ENCODE data around the gene GFRA1.
"Not testable (repeated sequence)": the region's sequence is repeated elsewhere in the genome, so short reads cannot be mapped to it uniquely, and the experiment has no call there.

The GFRA1 gene

DNA sequence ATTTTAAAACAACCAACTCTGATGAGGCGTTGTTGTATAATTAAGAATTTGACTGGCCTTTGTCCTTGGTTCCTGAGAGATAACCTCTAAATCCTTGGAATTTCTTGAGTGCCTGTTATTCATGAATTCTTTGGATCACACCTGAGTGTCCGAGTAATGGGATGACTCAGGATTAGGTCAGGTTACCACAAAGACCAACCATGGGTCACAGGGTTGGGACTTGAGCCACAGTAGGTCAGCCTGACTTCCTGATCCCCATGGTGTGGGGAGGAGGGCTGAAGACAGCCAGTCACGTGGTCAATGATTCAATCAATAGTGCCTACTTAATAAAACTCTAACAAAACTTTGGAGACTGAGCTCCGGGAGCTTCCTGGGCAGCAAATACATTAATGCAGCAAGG lies 192.5 kb downstream of the GFRA1 start:
- in situ Hi-C loops (cut with HindIII; ENCODE audit: low sequenced_read_pairs) = no loop called here

DNA sequence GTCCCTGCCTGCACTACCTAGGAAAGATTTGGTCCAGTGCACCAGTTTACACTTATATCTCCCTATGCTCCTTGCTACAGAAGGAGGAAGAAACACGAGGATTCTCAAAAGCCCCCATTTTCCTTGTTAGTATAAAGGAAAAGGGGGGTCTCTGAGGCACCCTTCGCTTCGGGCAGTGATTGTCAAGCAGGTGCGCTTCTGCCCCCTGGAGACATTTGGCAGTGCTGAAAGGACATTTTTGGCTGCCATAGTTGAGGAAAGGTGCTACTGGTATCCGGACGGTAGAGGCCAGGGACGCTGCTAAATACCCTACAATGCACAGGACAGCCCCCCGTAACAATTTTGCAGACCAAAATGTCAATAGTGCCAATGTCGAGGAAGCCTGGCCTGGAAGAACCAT lies 193.7 kb downstream of the GFRA1 start:
- in situ Hi-C loops (cut with HindIII; ENCODE audit: low sequenced_read_pairs) = no loop called here

DNA sequence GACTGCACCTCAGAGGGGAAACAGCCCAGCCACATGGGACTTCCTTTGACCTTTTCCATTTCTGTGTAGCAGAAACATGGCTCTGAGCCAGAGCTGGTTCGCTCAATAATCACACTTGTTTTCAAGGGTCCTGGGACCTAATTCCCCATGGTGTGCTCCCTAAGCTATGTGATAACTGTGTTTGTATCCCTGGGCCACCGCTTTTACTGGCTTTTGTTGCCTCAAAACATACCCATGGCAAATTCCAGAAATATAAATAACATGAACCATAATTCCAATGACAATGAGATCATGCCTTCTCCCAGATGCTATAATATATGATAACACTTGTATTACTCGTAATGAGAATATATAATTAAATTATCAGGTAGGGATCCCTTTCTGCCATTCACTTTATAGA lies 196.4 kb downstream of the GFRA1 start:
- in situ Hi-C loops (cut with HindIII; ENCODE audit: low sequenced_read_pairs) = no loop called here

DNA sequence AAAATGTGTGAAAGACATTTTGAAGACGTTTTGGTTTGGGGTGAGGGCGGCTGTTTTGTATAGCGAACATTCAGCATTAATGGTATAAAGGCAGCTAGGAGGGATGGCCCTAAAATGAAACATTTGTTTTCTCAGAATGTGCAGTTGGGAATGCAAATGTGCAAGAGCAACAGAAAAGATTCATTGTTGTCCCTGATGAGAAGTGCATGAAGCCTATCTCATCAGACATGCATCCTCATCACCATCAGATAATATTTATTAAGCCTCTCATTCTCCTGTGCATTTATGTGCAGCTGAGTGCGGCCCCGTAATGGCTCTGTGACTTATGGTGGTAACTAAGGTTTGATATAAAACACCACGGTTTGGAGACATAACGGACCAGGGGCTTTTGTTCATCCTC lies 199.5 kb downstream of the GFRA1 start:
- in situ Hi-C loops (cut with HindIII; ENCODE audit: low sequenced_read_pairs) = no loop called here

DNA sequence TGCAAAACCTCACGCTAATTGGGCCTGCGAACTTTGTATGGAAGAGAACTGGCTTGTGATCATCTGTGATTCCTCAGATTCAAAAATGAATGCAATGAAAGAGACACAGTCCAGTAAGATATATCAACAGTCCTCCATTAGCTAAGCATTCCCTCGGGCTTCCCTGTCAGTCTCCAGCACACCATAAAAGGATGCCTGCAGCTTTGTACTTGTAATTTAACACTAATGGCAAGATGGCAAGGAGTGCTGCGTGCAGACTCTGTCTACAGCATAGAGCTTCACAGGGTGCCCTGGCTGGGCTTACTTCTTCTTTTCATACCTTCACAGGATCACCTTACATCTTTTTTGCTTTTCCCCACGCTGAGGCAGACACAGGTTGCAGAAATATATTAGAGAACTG lies 200.0 kb downstream of the GFRA1 start:
- in situ Hi-C loops (cut with HindIII; ENCODE audit: low sequenced_read_pairs) = no loop called here

DNA sequence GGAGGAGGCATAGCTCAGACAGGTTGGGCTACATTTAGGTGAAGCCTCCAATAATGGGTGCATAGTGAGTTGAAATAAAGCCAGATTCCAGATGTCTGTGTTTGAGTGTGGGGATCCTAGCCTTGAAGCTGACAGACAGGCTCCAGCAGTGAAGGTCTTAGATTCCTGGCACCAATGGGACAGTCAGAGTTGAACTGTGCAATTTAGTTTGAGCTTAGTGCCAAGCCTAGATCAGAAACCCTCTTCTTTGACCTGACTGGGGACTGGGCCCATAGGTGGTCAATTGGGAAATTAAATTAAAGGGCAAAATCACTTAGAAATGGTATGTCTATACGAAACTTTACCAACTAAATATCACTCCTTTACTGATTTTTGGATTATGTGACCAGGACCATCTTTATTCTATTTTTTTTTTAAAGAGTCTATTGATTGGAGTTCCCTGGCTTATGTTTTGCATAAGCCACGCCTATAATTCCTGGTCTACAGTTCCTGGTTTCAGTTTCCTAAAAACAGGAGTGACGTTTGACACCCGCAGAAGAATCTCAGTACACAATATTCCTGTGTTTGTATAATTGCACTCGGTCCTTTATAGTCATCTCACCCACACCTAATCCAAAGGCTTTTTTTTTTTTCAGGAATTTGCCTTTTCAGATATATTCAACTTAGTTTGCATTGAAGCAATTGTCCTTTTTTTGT lies 201.4 kb downstream of the GFRA1 start:
- in situ Hi-C loops (cut with HindIII; ENCODE audit: low sequenced_read_pairs) = no loop called here

DNA sequence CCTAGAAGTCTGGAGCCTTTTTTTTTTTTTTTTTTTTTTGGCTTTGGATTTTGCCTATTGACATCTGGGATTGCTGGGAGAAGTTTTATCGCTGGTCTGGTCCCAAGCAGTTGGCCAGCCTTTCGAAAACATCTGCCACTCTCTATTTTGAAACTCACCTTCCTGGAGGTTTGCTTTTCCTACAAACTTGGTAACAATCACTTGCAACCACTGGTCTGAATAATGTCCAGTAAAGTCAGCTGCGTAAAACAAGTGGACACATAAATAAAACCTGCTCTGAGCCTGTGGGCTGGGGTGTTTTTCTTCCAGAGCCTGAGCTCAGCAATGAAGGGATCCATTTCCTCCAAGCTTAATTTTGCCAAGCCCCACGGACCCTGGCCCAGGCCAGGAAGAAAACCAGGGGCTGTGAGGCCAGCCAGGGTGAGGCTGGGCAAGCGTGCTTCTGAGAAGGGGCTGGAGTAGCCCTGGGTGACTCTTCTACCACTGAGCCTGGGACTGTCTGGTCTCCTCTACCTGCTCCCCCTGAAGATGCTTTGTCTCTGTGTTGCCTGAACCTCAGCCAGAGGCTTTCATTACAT lies 202.2 kb downstream of the GFRA1 start:
- in situ Hi-C loops (cut with HindIII; ENCODE audit: low sequenced_read_pairs) = no loop called here

DNA sequence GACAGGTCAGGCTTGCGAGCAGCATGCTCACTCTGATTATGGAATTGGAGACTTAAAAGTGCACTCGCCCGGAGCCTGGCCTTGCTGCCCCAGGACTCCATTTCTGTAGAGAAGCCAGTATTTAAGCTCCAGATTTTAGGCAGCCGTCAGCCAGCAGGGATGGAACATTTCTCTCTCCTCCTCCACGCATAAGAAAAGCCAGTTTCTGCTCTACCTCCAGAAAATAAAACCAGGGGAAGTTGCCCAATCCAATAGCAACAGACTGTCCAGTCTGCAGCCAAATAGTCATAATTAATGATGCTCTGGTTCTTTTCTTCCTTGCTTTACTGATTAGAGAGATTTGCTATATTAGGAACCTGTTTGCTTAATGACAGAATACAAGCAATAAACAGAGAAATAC lies 203.2 kb downstream of the GFRA1 start:
- in situ Hi-C loops (cut with HindIII; ENCODE audit: low sequenced_read_pairs) = no loop called here

DNA sequence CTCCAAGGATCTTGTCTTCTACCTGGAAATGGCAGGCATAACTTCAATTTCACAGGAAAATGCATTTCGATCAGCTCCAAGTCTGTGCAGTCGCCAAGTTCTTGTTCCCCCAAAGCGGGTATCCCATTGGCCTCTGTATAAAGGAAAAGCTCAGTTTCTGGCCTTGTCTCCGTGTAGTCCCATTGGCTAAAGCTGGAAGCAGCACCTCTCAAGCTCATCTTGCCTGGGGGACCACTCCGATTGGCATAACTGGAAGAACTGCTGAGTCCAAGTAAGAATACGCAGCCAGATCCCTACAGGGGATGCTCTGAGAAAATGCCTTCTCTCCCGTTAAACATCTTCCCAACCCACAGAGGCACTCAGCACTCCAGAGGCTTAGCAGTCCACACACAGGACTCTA lies 205.2 kb downstream of the GFRA1 start:
- in situ Hi-C loops (cut with HindIII; ENCODE audit: low sequenced_read_pairs) = no loop called here

DNA sequence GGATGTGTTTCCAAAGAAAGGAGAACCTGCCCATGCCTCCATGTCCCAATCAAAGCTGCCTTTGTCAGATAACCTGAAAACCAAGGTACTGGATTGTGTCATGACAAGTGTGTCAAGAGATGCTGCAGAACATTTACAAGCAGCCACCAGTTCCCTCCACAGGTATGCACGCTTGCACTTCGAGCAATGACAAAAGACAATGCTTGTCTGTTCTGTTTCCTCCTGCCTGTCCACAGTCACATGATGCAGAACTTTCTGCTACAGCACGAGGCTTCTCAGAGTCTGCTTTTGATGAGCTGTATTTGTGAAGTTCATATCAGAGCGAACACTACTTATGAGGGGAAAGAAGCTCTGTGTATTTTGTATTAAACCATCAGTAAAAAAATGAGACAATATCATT lies 209.9 kb downstream of the GFRA1 start:
- in situ Hi-C loops (cut with HindIII; ENCODE audit: low sequenced_read_pairs) = no loop called here

DNA sequence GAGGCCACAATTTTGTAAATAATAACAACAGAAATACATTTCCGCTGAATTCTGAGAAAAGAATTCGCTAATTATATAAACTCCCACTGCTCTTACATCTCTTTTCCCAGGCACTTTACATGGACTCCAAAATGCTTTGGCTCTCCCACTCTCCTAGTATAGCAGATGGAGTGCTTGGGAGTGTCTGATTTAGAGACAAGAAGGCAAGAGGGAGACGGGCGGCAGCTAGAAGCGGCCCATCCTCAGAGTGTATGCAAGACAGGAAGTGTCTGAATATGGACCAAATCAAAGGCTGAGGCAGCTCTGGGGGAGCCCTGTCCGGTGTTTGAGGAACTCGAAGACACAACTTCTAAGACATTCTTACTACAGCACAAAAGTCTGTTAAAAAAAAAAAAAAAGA lies 212.1 kb downstream of the GFRA1 start:
- in situ Hi-C loops (cut with HindIII; ENCODE audit: low sequenced_read_pairs) = no loop called here

DNA sequence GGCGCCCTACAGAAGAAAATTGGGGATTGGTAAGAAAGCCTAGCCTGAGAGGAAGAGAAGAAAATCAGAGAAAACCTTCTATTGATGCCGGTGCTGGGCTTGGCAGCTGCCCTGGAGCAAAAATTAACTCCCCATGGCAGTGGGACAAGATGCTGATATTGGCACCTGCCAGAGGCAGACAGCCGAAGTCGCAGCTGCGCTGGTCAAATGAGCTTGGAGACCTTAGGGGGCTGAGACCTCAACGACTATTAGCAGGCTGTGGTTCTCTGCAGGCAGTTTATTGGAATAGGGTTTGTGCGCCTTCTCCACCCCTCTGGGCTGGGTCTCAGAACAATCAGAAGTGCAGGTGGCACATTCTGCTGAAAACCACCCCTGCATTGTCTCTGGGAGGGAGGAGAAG lies 213.7 kb downstream of the GFRA1 start:
- in situ Hi-C loops (cut with HindIII; ENCODE audit: low sequenced_read_pairs) = no loop called here

DNA sequence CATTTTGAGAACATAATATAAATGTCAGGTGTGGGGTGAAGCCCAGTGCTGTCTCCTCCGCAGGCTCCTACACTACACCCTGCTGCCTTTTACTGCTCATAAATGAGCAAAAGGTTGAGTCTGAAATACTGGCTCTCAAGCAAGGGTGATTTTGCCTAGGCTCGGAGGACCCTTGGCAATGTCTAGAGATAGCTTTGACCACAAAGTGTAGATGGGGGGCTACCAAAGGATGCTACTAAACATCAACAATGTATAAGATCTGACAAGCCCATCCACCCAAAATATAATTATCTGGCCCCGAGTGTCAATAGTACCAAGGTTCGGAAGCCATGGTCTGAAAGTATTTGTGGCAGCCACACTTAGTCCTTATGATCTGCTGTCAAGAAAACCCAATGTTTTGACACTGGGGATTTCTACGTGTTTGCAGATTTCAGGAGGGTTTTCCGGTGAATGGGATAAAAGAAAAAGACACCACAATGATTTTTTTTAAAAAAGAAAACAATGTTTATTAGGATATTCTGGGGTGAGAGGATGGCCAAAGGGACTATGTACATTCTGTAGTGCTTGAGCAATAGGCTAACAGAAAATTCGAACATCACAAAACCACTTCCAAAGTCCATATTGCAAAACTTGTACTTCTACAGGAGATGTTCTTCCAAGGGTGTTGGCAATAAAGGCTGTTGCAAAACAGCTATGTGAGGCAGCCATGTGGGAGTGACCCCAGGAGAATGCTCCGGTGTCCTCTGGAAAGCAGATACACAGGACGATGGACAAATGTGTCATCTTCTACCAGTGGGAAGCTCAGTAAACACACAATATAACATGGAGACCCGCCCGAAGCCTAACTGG lies 216.3 kb downstream of the GFRA1 start:
- in situ Hi-C loops (cut with HindIII; ENCODE audit: low sequenced_read_pairs) = no loop called here

DNA sequence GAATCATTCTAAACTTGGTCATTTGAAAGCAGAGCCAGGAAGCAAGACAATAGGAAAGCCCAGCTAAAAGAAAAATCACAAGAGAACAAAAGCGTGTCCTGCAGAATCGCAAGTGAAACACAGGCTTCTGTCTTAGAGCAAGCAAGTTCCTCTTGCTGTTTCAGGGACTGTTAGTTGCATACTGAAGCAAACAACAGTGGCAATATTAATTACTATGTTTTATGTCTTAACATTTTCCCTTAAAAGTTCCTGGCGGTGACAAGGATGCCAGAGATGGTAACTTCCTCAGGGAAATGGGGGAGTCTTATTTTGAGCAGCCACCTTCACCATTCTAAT lies 217.1 kb downstream of the GFRA1 start:
- in situ Hi-C loops (cut with HindIII; ENCODE audit: low sequenced_read_pairs) = no loop called here

DNA sequence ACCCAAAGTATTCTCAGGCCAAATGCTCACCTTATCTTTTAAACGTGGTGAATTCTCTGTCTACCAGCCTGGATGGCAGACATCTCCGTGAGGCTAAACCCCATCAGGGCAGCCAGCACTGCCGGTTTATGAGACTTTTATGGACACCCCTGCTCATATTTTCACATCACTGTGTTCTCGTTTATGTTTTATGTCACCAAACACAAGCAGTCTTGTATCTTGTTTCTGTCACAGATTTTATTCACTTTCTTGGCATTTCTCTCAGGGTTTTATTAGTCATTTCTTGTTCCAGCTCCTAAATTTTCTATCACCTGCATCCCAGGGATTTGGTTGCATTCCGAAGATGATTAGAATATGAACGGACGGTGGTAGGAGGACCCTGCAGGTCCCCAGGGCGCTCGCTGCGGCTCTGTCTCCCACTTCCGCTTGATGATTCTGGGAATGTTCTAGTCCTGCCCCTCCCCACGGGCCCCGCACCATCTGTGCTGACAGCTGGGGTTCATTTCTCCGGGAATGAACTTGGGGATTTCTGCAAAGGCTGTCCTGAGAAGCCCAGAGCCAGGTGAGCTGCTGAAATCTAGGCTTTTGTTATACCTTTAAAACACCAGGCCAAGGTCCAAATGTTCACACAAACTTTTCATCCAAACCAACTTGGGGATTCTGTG lies 217.6 kb downstream of the GFRA1 start:
- in situ Hi-C loops (cut with HindIII; ENCODE audit: low sequenced_read_pairs) = no loop called here

DNA sequence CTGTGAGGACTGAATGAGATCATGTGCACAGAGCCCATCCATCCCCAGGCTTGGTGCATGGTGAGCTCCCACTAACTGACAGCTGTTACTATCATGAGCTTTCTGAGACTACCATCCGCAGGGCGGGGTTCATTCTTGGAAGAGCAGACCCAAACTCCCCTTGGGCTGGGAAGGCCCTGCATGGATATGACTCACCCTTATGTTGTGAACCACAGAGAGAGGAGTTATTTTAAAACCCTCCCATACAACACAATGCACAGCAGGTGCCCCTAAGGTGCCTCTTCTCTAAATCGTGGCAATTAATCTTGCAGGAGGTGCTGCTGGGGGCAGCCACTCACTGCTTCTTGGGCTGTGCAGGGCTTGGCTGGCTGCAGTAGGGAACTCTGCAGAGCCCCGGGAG lies 219.1 kb downstream of the GFRA1 start:
- in situ Hi-C loops (cut with HindIII; ENCODE audit: low sequenced_read_pairs) = no loop called here

DNA sequence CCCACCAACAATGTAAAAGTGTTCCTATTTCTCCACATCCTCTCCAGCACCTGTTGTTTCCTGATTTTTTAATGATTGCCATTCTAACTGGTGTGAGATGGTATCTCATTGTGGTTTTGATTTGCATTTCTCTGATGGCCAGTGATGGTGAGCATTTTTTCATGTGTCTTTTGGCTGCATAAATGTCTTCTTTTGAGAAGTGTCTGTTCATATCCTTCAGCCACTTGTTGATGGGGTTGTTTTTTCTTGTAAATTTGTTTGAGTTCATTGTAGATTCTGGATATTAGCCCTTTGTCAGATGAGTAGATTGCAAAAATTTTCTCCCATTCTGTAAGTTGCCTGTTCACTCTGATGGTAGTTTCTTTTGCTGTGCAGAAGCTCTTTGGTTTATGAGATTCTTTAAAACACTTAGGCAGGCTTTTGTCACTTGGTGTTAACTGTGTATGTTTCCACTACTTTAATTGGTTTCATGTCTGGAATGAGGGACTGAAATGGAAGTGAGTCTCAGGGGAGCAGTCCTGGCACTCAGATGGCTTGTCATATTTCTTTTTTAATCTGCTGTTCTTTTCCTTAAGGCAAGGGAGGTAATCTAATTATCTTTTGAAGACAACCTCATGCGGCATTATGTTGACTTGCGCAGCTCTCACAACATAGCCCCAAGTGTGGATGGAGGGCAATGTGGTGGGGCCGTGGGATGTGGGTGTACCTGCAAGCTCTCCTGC lies 219.8 kb downstream of the GFRA1 start:
- in situ Hi-C loops (cut with HindIII; ENCODE audit: low sequenced_read_pairs) = not testable (repeated sequence)

DNA sequence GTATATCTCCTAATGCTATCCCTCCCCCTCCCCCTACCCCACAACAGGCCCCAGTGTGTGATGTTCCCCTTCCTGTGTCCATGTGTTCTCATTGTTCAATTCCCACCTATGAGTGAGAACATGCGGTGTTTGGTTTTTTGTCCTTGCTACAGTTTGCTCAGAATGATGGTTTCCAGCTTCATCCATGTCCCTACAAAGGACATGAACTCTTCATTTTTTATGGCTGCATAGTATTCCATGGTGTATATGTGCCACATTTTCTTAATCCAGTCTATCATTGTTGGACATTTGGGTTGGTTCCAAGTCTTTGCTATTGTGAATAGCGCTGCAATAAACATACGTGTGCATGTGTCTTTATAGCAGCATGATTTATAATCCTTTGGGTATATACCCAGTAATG lies 220.5 kb downstream of the GFRA1 start:
- in situ Hi-C loops (cut with HindIII; ENCODE audit: low sequenced_read_pairs) = not testable (repeated sequence)

DNA sequence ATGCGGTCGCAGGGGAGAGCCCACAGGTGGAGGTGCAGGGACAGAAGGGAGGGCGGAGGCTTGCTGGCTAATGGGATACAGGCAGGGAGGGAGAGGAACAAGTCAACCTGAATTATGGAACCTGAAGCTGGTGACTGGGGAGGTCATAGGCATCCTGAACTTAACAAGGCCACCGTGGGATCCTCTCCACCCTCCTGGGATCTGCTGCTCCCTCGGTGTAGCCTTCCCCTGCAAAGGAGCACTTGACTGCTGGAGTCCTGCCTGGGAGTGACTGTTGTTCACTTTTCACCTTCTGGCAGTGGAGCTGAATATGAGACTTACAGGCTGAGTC lies 223.1 kb downstream of the GFRA1 start:
- in situ Hi-C loops (cut with HindIII; ENCODE audit: low sequenced_read_pairs) = no loop called here

DNA sequence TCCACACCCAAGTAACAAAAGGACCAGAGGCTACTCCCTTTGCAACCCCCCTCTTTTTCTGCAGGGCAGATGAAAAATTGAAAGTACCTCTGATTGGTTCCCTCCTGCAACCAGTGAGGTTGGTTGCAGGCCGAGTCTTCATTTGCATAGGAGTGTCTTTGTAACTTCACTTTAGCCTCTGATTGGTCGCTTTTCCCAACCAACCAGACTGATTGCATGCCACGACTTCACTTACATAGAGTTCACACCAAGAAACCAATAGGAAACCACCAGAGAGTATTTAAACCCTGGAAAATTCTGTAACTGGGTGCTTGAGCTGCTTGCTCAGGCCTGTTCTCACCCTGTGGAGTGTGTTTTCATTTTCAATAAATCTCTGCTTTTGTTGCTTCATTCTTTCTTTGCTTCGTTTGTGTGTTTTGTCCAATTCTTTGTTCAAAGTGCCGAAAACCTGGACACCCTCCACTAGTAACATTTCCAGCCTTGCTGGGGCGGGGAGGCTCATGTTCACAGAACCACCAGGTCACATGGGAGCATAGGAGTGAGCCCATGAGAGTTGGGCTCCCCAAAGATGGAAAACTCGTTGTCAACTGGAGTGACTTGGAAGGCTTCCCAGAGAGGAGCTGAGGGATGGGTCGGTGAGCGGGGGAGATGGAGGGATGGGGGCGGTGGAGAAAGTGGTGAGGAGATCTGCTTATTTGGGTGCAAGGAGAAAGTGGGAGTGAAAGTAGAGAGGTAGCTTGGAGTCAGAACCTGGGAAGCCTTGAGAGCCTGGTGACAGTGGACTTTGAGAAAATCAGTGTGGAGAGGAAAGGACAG lies 223.6 kb downstream of the GFRA1 start:
- in situ Hi-C loops (cut with HindIII; ENCODE audit: low sequenced_read_pairs) = no loop called here

Data from endothelial cell of hepatic sinusoid (primary cell).